ENCODE results near the gene HECW1. TPM values are rescaled to one million over a fixed set of nuclear protein-coding genes. Genes with fewer than 3 reads are reported as not detected.

The HECW1 gene
- total RNA-seq, 1 donor from 2014 or later, result 0.46 TPM

DNA sequence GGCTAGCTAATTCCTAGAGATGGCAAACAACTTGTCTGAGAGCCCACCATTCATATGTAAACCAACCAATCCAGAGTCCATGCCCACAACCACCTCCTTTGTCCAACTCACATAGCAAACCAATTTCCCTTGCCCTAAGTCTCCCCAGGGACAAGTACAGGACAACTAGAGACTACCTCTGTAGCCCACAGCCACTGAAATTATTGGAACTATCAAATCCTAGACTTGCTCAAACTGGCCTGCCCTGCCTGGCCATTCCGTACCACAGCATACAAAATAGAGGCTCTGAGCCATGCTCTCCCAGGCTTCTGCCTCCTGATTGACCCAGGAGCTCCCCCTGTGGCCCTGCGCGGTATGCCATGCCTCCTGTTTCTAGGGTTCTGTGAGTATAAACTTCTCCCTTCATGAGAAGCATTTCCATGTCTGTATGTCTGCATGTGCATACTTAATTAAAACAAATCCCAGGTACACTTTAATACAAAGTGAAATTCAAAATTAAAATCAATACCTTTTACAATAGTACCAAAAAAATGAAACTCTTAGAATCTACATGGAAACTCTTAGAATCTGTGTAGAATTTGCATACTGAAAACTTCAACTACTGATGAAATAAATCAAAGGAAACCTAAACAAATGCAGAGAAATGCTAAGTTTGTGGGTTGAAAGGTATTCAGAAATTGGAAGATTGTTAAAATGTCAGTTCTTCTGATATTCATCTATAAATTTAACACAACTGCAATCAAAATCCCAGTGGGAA lies 4.0 kb upstream of the HECW1 start:
- peaks cover 24% of the 10 kb centered on the region for H3K27me3 ChIP-seq (ENCODE audit: control insufficient read depth, insufficient read depth, low read length)
- TF ChIP-seq, protein P1, sequence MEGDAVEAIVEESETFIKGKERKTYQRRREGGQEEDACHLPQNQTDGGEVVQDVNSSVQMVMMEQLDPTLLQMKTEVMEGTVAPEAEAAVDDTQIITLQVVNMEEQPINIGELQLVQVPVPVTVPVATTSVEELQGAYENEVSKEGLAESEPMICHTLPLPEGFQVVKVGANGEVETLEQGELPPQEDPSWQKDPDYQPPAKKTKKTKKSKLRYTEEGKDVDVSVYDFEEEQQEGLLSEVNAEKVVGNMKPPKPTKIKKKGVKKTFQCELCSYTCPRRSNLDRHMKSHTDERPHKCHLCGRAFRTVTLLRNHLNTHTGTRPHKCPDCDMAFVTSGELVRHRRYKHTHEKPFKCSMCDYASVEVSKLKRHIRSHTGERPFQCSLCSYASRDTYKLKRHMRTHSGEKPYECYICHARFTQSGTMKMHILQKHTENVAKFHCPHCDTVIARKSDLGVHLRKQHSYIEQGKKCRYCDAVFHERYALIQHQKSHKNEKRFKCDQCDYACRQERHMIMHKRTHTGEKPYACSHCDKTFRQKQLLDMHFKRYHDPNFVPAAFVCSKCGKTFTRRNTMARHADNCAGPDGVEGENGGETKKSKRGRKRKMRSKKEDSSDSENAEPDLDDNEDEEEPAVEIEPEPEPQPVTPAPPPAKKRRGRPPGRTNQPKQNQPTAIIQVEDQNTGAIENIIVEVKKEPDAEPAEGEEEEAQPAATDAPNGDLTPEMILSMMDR (IDR thresholded peaks at IDR 0.05; ENCODE audit: insufficient read depth, low read length, poor library complexity, severe bottlenecking), result peak; percentile 98
- no peak for DNase-seq (ENCODE audit: low read depth)
- no peak overlapping the region for H3K4me3 ChIP-seq (ENCODE audit: low read depth, low read length)
- H3K36me3 ChIP-seq (ENCODE audit: control insufficient read depth, insufficient read depth, low read length), result no peaks in the 10 kb centered on the region

DNA sequence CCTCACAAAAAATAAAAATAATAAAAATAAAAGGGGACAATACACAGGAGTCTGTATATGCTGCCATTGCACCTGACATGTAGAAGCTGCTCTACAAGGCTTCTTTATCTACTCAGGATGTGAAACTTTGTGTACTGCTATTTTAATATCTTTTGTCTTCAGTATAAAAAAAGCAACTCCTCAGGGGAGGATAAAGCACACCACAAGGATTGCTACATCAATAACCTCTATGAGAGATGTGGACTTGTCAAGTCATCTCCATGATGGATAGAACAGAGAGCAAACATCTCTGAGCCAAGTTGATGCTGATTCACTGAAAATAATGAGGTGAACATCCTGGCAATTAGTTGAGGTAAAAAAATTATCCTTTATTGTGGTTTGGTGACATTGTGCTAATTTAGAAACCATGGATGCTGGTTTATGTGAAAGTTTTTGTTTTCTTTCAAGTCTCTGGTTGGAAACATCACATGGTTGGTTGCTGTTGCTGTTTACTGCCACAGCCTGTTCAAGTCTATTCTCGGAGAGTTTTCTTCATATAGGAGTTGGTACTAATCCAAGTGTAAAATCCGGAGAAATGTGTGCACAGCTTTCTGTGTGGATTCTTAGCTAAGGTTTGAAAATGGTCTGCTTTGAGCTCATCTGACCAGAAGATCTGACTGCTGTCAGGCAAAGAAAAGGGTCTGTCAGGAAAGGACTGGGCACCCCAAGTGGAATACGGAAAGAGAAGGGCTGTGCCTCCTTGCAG lies 1.5 kb upstream of the HECW1 start:
- Histone ChIP-seq H3K36me3 (ENCODE audit: control insufficient read depth, insufficient read depth, low read length) (no peaks in the 10 kb centered on the region), H3K27me3 (ENCODE audit: control insufficient read depth, insufficient read depth, low read length) (peaks cover 42% of the 10 kb centered on the region), H3K4me3 (ENCODE audit: low read depth, low read length) (no peak overlapping the region)
- TF ChIP-seq, protein P1 (IDR thresholded peaks at IDR 0.05; ENCODE audit: insufficient read depth, low read length, poor library complexity, severe bottlenecking), result no peak
- DNase-seq (ENCODE audit: low read depth), result no peak

DNA sequence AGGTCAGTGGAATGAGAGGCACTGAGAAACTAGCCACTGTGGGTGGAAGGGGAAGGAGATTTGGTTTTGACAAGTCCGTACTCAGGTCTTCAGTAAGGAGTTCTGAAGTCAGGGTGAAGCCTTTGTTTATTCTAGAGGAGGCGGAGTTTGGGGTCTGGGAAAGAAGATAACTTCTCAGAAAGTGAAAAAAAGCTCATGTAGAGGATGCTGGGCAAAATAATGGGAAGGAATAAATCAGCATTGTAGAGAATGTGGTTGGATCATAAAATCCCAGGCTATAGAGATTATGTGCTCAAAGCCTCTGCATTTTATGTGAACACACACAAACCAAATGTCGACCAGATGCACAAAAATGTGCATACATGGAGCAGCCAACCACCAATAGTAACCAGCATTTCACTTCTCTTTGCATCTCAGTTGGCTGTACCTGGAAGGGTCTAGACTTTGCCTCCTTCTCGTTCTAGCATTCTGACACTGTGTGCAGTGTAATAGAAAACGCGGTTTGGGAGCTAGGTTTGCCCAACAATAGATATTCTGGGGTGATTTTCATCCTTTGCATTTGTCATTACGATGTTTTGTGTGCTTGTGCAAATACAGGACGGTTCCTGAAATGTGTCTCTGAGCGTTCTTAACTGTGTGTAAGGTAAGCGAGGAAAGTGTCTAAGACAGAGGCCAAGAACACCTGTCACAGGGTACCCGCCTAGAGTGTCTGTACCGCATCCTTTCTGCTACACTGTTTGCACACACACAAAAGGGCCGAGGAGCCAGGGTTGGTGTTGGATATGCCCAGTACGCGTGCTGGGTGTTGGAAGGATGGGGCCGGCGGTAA lies 603 bp upstream of the HECW1 start:
- DNase-seq (ENCODE audit: low read depth), result no peak
- no peaks in the 10 kb centered on the region for H3K36me3 ChIP-seq (ENCODE audit: control insufficient read depth, insufficient read depth, low read length)
- no peak overlapping the region for H3K4me3 ChIP-seq (ENCODE audit: low read depth, low read length)
- TF ChIP-seq, protein P1 (IDR thresholded peaks at IDR 0.05; ENCODE audit: insufficient read depth, low read length, poor library complexity, severe bottlenecking), result no peak
- H3K27me3 ChIP-seq (ENCODE audit: control insufficient read depth, insufficient read depth, low read length), result peaks cover 47% of the 10 kb centered on the region

DNA sequence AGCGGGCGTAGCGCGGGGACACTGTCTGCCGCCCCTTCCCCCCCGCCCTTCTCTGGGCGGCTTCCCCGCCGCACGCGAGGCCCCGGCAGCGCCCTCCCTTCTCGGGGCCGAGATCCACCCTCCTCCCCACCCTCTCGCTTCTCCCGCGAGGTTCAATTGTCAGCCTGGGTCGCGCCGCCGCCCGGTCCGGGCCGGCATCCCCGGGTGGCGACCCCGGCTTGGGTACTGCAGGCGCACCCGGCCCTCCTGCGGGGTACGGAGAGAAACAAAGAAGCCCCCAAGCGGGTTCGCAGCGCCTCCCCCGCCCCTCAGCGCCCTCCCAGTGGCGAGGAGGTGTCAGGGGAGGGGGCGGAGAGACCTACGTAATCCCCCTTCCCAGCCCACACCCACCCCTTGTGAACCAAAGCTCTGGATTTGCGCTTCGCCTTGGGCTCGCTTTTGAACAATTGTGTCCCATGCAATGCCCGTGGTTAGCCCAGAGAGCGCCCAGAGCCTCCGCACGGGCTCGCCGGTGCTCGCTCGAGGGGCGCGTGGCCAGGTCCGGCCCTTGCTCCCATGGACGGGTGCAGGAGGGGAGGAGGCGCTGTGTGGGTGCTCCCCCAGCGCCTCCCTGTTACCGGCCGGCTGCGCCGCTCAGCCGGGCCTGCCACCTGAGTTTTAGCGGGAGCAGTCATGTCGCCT lies 634 bp downstream of the HECW1 start:
- no peak for DNase-seq (ENCODE audit: low read depth)
- TF ChIP-seq, protein P1 (IDR thresholded peaks at IDR 0.05; ENCODE audit: insufficient read depth, low read length, poor library complexity, severe bottlenecking), result no peak
- Histone ChIP-seq H3K27me3 (ENCODE audit: control insufficient read depth, insufficient read depth, low read length) (peaks cover 47% of the 10 kb centered on the region), H3K4me3 (ENCODE audit: low read depth, low read length) (peak overlapping the region; percentile 32), H3K36me3 (ENCODE audit: control insufficient read depth, insufficient read depth, low read length) (no peaks in the 10 kb centered on the region)

DNA sequence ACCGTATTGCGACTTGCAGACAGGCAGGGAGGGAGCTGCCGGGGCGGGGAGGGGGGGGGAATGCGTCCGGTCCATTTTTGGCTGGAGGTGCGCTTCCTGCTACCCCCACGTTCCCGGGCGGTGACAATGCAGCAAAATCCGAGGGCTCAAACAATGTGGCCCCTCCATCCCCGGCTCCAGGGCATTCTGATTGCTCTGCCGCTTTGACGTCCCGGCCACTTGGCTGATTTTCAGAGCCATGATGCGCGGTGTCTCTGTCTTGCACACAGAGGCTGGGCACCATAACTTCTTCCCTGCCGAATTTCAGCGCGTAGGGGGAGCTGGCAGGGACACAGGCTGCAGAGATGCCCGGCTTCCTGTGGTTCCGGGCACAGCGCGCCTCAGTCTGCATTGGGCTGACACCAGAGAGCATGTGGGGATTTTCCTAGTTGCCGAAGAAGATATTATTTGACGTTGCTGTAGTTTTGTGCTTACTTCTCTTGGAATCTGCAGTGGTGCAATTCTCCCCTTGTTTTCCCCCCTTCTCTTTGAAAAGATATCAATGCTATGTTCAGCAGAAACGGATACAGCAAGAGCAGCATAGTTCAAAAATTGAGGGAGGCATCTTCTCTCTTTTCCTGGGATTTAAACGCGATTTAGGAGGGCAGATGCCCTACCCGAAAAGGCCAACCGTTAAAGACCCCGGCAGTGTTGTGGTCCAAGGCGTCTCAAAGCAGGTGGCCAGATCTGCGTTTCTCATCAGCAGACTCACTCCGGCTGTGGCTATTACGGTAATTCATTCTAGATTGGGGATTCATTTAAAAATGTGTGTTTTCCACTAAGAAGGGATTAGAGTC lies 1.4 kb downstream of the HECW1 start:
- peaks cover 47% of the 10 kb centered on the region for H3K27me3 ChIP-seq (ENCODE audit: control insufficient read depth, insufficient read depth, low read length)
- TF ChIP-seq, protein P1 (IDR thresholded peaks at IDR 0.05; ENCODE audit: insufficient read depth, low read length, poor library complexity, severe bottlenecking), result no peak
- H3K4me3 ChIP-seq (ENCODE audit: low read depth, low read length), result peak overlapping the region; percentile 32
- H3K36me3 ChIP-seq (ENCODE audit: control insufficient read depth, insufficient read depth, low read length), result no peaks in the 10 kb centered on the region
- DNase-seq (ENCODE audit: low read depth), result no peak
